Stimulated activated CD4-positive, alpha-beta T cell treated with anti-CD3 and anti-CD28 coated beads, TNF-alpha, amount 100 ng/mL, for 1 hour (primary cell): Measurements from ENCODE around the gene KRTDAP.

Experiments
- DNase-seq, 3 donors: peaks; one replicate each; pipeline ENCODE4 v3.0.0-alpha.2; 2020; ENCODE audit warnings: low read depth in 3 of 3, low spot score in 1 of 3

The KRTDAP gene

GRCh38 chr19:35490364-35490763 is at the start of gene KRTDAP:
Gene KRTDAP (minus strand): TSS chr19:35490464. CDS start chr19:35490442, 22 bp downstream.
- DNase-seq, result no peak

GRCh38 chr19:35539850-35540249 is 49.6 kb upstream of the KRTDAP start:
- no peak for DNase-seq

- no peak for DNase-seq
Measured at GRCh38 chr19:35539314-35539713, 49.0 kb upstream of the KRTDAP start.

GRCh38 chr19:35534803-35535480 is 44.7 kb upstream of the KRTDAP start:
- DNase-seq, result no peak

- DNase-seq, result no peak
Measured at GRCh38 chr19:35533822-35534392, 43.6 kb upstream of the KRTDAP start.

- no peak for DNase-seq
Measured at GRCh38 chr19:35533201-35533821, 43.0 kb upstream of the KRTDAP start, which contains the start of gene GAPDHS. Gene GAPDHS (plus strand): TSS chr19:35533456. CDS start chr19:35533528, 72 bp downstream.

GRCh38 chr19:35531291-35531690 is 41.0 kb upstream of the KRTDAP start:
- no peak for DNase-seq

GRCh38 chr19:35529241-35530218 is 39.3 kb upstream of the KRTDAP start:
- no peak for DNase-seq

- DNase-seq, result no peak
Measured at GRCh38 chr19:35528218-35529038, 38.2 kb upstream of the KRTDAP start, which contains the start of gene SBSN. Gene SBSN (minus strand): TSS chr19:35528311. CDS start chr19:35528281, 30 bp downstream.

- DNase-seq, result no peak
Measured at GRCh38 chr19:35525873-35526272, 35.6 kb upstream of the KRTDAP start.

GRCh38 chr19:35524181-35524837 is 34.0 kb upstream of the KRTDAP start:
- DNase-seq, result no peak

- no peak for DNase-seq
Measured at GRCh38 chr19:35522745-35523327, 32.6 kb upstream of the KRTDAP start.

GRCh38 chr19:35521124-35521743 is 31.0 kb upstream of the KRTDAP start:
- no peak for DNase-seq

GRCh38 chr19:35519291-35519690 is 29.0 kb upstream of the KRTDAP start:
- DNase-seq, result no peak

- DNase-seq, result no peak
Measured at GRCh38 chr19:35518313-35518712, 28.0 kb upstream of the KRTDAP start.

- no peak for DNase-seq
Measured at GRCh38 chr19:35517342-35517741, 27.1 kb upstream of the KRTDAP start.

GRCh38 chr19:35516310-35516709 is 26.0 kb upstream of the KRTDAP start:
- no peak for DNase-seq

- no peak for DNase-seq
Measured at GRCh38 chr19:35514282-35514809, 24.1 kb upstream of the KRTDAP start.
